Measurements from ENCODE around the gene COBLL1. TPM values are rescaled to one million over a fixed set of nuclear protein-coding genes. Genes with fewer than 3 reads are reported as not detected.

The COBLL1 gene
- total and polyA plus RNA-seq, 4 donors, result 16.3 to 114 (median 36.4) TPM

GRCh38 chr2:164831180-164831579, 10.4 kb downstream of the COBLL1 start:
- H3K36me3 ChIP-seq (ENCODE audit: control insufficient read depth in 4 of 4, insufficient read depth in 3 of 4, low read depth in 1 of 4, low read length in 3 of 4), result no peaks in the 10 kb centered on the region
- no peak overlapping the region for H3K4me3 ChIP-seq (ENCODE audit: low read depth in 1 of 3, low read length in 3 of 3)
- H3K9me3 ChIP-seq (ENCODE audit: control insufficient read depth in 4 of 4, low read length in 3 of 4), result no peaks in the 10 kb centered on the region
- no peak for TF ChIP-seq EGR1 (IDR thresholded peaks at IDR 0.05; ENCODE audit: low read depth in 2 of 2)
- no peak for TF ChIP-seq SP1 (IDR thresholded peaks at IDR 0.05)
- TF ChIP-seq NR2F2 (IDR thresholded peaks at IDR 0.05), result no peak
- no peak for TF ChIP-seq ZBTB33 (IDR thresholded peaks at IDR 0.05)
- no peak for TF ChIP-seq CTCF (IDR thresholded peaks at IDR 0.05; ENCODE audit: low read depth, low read length, missing input control)
- TF ChIP-seq TAF1 (conservative IDR thresholded peaks at IDR 0.05), result no peak
- TF ChIP-seq JUND (IDR thresholded peaks at IDR 0.05), result no peak
- TF ChIP-seq HNF4G (IDR thresholded peaks at IDR 0.05), result no peak
- no peak for TF ChIP-seq FOXA1 (IDR thresholded peaks at IDR 0.05)
- TF ChIP-seq MAX (IDR thresholded peaks at IDR 0.05), result no peak
- H3K27ac ChIP-seq (ENCODE audit: low read depth in 1 of 2, low read length in 2 of 2), result no peak overlapping the region
- no peaks in the 10 kb centered on the region for H3K27me3 ChIP-seq (ENCODE audit: control insufficient read depth in 4 of 4, insufficient read depth in 4 of 4, low read length in 3 of 4)
- DNase-seq (ENCODE audit: low spot score), result no peak
- no peak overlapping the region for H3K9ac ChIP-seq (ENCODE audit: low read depth in 1 of 2, low read length in 2 of 2)
- peaks cover 3 to 33% (median 16%) of the 10 kb centered on the region in 4 donors for H3K4me1 ChIP-seq (ENCODE audit: control insufficient read depth in 4 of 4, insufficient read depth in 4 of 4, low read length in 3 of 4)
- WGBS, result 82% methylated on average over 1 of the region's 1 CpG

GRCh38 chr2:164826293-164827243, 15.1 kb downstream of the COBLL1 start:
- Histone ChIP-seq H3K9ac (ENCODE audit: low read depth in 1 of 2, low read length in 2 of 2) (no peak overlapping the region), H3K27ac (ENCODE audit: low read depth in 1 of 2, low read length in 2 of 2) (peak overlapping the region in 1 of 2 donors; percentile 2), H3K4me3 (ENCODE audit: low read depth in 1 of 3, low read length in 3 of 3) (no peak overlapping the region), H3K9me3 (ENCODE audit: control insufficient read depth in 4 of 4, low read length in 3 of 4) (no peaks in the 10 kb centered on the region), H3K4me1 (ENCODE audit: control insufficient read depth in 4 of 4, insufficient read depth in 4 of 4, low read length in 3 of 4) (peaks cover 5 to 44% (median 33%) of the 10 kb centered on the region in 4 donors), H3K36me3 (ENCODE audit: control insufficient read depth in 4 of 4, insufficient read depth in 3 of 4, low read depth in 1 of 4, low read length in 3 of 4) (no peaks in the 10 kb centered on the region), H3K27me3 (ENCODE audit: control insufficient read depth in 4 of 4, insufficient read depth in 4 of 4, low read length in 3 of 4) (no peaks in the 10 kb centered on the region)
- DNase-seq (ENCODE audit: low spot score), result no peak
- 42% methylated on average over 8 of the region's 8 CpGs for WGBS
- peak; percentile 80 for TF ChIP-seq ATF3 (IDR thresholded peaks at IDR 0.05)
- TF ChIP-seq ZBTB33 (IDR thresholded peaks at IDR 0.05), result peak; percentile 20
- peak in 1 of 2 donors; percentile 28 for TF ChIP-seq GABPA (IDR thresholded peaks at IDR 0.05 in 1 of 2, conservative IDR thresholded peaks at IDR 0.05 in 1 of 2)
- TF ChIP-seq FOXA2 (IDR thresholded peaks at IDR 0.05), result no peak
- no peak for TF ChIP-seq CTCF (IDR thresholded peaks at IDR 0.05; ENCODE audit: low read depth, low read length, missing input control)
- TF ChIP-seq RAD21 (IDR thresholded peaks at IDR 0.05), result peak in 1 of 2 donors; percentile 40
- TF ChIP-seq EGR1 (IDR thresholded peaks at IDR 0.05; ENCODE audit: low read depth in 2 of 2), result peak in 1 of 2 donors; percentile 18
- peak; percentile 38 for TF ChIP-seq YY1 (IDR thresholded peaks at IDR 0.05)
- TF ChIP-seq HNF4A (conservative IDR thresholded peaks at IDR 0.05), result peak; percentile 34 to 53
- TF ChIP-seq MAX (IDR thresholded peaks at IDR 0.05), result peak; percentile 14
- peak; percentile 11 to 24 for TF ChIP-seq JUND (IDR thresholded peaks at IDR 0.05)
- TF ChIP-seq NR2F2 (IDR thresholded peaks at IDR 0.05), result no peak
- peak in 1 of 2 donors; percentile 26 for TF ChIP-seq RXRA (IDR thresholded peaks at IDR 0.05)
